Right lobe of liver (tissue), 4 donors: Measurements from ENCODE around the gene RTN4.

Source experiments
- CTCF ChIP-seq, 4 donors: fragments of 200-600 bp in 3 of 4; fragments of 450-650 bp in 1 of 4; IDR thresholded peaks; one replicate each; pipeline versions ENCODE4 v1.5.1 to v1.8.0; 2016 to 2022; ENCODE audit warnings: antibody characterized with exemption in 4 of 4, mild to moderate bottlenecking in 2 of 4
- POLR2A ChIP-seq: fragments of 450-650 bp; IDR thresholded peaks from one replicate; pipeline ENCODE4 v1.6.1; 2017; ENCODE audit warnings: antibody characterized with exemption, mild to moderate bottlenecking
- donor health status: DM: no; HTN: no; CAD: no.
- donor health status: DM: no; HTN: no; CAD: no.
- donor health status: DM: no; HTN: yes; CAD: no.

- TF ChIP-seq CTCF (IDR thresholded peaks at IDR 0.05) (no peak), POLR2A (no peak)
These were observed 995 bp upstream of the RTN4 start for GRCh38 chr2:55051026-55051866.
